SK-N-SH treated with all-trans-retinoic acid at 6 μM for 48 hours (cell line): ENCODE measurements around the gene MECR.

ENCODE experiments used
- ARNTL ChIP-seq: fragments of 450-650 bp; formaldehyde crosslinking; IDR thresholded peaks from 2 replicates; pipeline ENCODE4 v1.5.0; 2020; ENCODE audit warnings: low read depth, mild to moderate bottlenecking, moderate library complexity, borderline replicate concordance
- BACH2 ChIP-seq: fragments of 250-450 bp; sonication (Bioruptor Pico); IDR thresholded peaks from 2 replicates; pipeline ENCODE4 v1.9.0; 2021; ENCODE audit warnings: mild to moderate bottlenecking, borderline replicate concordance
- ZNF70 ChIP-seq: fragments of 450-650 bp; formaldehyde crosslinking; IDR thresholded peaks from 2 replicates; pipeline ENCODE4 v1.5.0; 2020; ENCODE audit warnings: mild to moderate bottlenecking, moderate library complexity

- no peak for TF ChIP-seq ZNF70 (CRISPR knock-in tag)
- no peak for TF ChIP-seq ARNTL (CRISPR knock-in tag)
- no peak for TF ChIP-seq BACH2 (CRISPR knock-in tag)
Measured at GRCh38 chr1:29248409-29248808, 17.7 kb upstream of the MECR start.
